RWPE2 (cell line): ENCODE data around the gene RASSF8.

Source experiments
- ATAC-seq: fragments of 200-7000 bp; cut with Tn5 transposase; 3 replicates; pipeline ENCODE4 v1.9.1; 2021; ENCODE audit warnings: low read depth
- DNase-seq: peaks from one replicate; pipeline ENCODE4 v3.0.0-alpha.2; 2020; ENCODE audit warnings: low spot score
- H3K27ac ChIP-seq: fragments of 450-650 bp; 2 replicates; pipeline ENCODE4 v1.5.1; 2017; ENCODE audit warnings: mild to moderate bottlenecking; ENCODE audit not compliant: poor library complexity, severe bottlenecking
- H3K27me3 ChIP-seq: fragments of 250-450 bp; sonication (Bioruptor Pico); 2 replicates; pipeline ENCODE4 v1.5.1; 2021; ENCODE audit warnings: mild to moderate bottlenecking, moderate library complexity; ENCODE audit not compliant: insufficient read depth, poor library complexity, severe bottlenecking
- H3K36me3 ChIP-seq: fragments of 250-450 bp; sonication (Bioruptor Pico); 2 replicates; pipeline ENCODE4 v1.5.1; 2020; ENCODE audit warnings: low read depth, mild to moderate bottlenecking, moderate library complexity
- H3K4me1 ChIP-seq: fragments of 250-450 bp; sonication (Bioruptor Pico); 2 replicates; pipeline ENCODE4 v1.5.1; 2021; ENCODE audit warnings: mild to moderate bottlenecking, moderate library complexity; ENCODE audit not compliant: insufficient read depth, poor library complexity, severe bottlenecking
- H3K4me3 ChIP-seq: fragments of 250-450 bp; sonication (Bioruptor Pico); 2 replicates; pipeline ENCODE4 v1.5.1; 2021; ENCODE audit warnings: mild to moderate bottlenecking, moderate library complexity; ENCODE audit not compliant: severe bottlenecking
- H3K9me3 ChIP-seq: fragments of 250-450 bp; sonication (Bioruptor Pico); 2 replicates; pipeline ENCODE4 v1.5.1; 2021; ENCODE audit warnings: mild to moderate bottlenecking, moderate library complexity; ENCODE audit not compliant: severe bottlenecking
- CTCF ChIP-seq: fragments of 450-650 bp; IDR thresholded peaks from one replicate; pipeline ENCODE4 v1.5.1; 2017; ENCODE audit warnings: mild to moderate bottlenecking, moderate library complexity; ENCODE audit not compliant: poor library complexity, severe bottlenecking

Gene RASSF8

GRCh38 chr12:26128168-26128567, 169.7 kb downstream of the RASSF8 start:
- no peaks in the 10 kb centered on the region for H3K4me1 ChIP-seq
- no peak for TF ChIP-seq CTCF
- H3K27ac ChIP-seq: no peak overlapping the region
- H3K4me3 ChIP-seq: no peak overlapping the region
- no peaks in the 10 kb centered on the region for H3K36me3 ChIP-seq
- H3K9me3 ChIP-seq: no peaks in the 10 kb centered on the region
- ATAC-seq (no peak), DNase-seq (no peak)
- H3K27me3 ChIP-seq: peaks cover 12% of the 10 kb centered on the region
